H9 (cell line): Measurements from ENCODE around the gene SH3RF3. TPM values are rescaled to one million over a fixed set of nuclear protein-coding genes. Genes with fewer than 3 reads are reported as not detected.

Source experiments
- DNase-seq: peaks from one replicate; pipeline ENCODE4 v3.0.0-alpha.2; 2017
- H2AFZ ChIP-seq: one replicate; pipeline ENCODE4 v1.6.1; 2013; ENCODE audit warnings: mild to moderate bottlenecking, low read length, control low read depth, moderate library complexity
- H2AK5ac ChIP-seq: 2 replicates; pipeline ENCODE4 v1.6.1; 2013; ENCODE audit warnings: low read length, control low read depth, mixed read lengths; ENCODE audit not compliant: insufficient read length
- H2BK120ac ChIP-seq: one replicate; pipeline ENCODE4 v1.6.1; 2013; ENCODE audit warnings: low read depth, mild to moderate bottlenecking, low read length, control low read depth, inconsistent platforms; ENCODE audit not compliant: poor library complexity, severe bottlenecking
- H2BK12ac ChIP-seq: 2 replicates; pipeline ENCODE4 v1.6.1; 2013; ENCODE audit warnings: low read length, control low read depth, mixed read lengths, low read depth; ENCODE audit not compliant: insufficient read length
- H2BK15ac ChIP-seq: 2 replicates; pipeline ENCODE4 v1.6.1; 2013; ENCODE audit warnings: low read depth, low read length, control low read depth
- H2BK20ac ChIP-seq: one replicate; pipeline ENCODE4 v1.6.1; 2013; ENCODE audit warnings: low read depth, mild to moderate bottlenecking, low read length, control low read depth, inconsistent platforms; ENCODE audit not compliant: poor library complexity, severe bottlenecking
- H2BK5ac ChIP-seq: 2 replicates; pipeline ENCODE4 v1.6.1; 2013; ENCODE audit warnings: low read length, control low read depth, mixed read lengths; ENCODE audit not compliant: insufficient read length
- H3K14ac ChIP-seq: 2 replicates; pipeline ENCODE4 v1.6.1; 2013; ENCODE audit warnings: low read length, control low read depth; ENCODE audit not compliant: insufficient read depth
- H3K18ac ChIP-seq: 2 replicates; pipeline ENCODE4 v1.6.1; 2013; ENCODE audit warnings: low read depth, mild to moderate bottlenecking, mixed read lengths, low read length, control low read depth; ENCODE audit not compliant: insufficient read length
- H3K23ac ChIP-seq: 2 replicates; pipeline ENCODE4 v1.6.1; 2013; ENCODE audit warnings: low read length, control low read depth, mixed read lengths, low read depth; ENCODE audit not compliant: insufficient read length
- H3K23me2 ChIP-seq: 2 replicates; pipeline ENCODE4 v1.6.1; 2013; ENCODE audit warnings: low read depth, mild to moderate bottlenecking, mixed read lengths, low read length, control low read depth; ENCODE audit not compliant: insufficient read length, poor library complexity, severe bottlenecking
- H3K27ac ChIP-seq: 2 replicates; pipeline ENCODE4 v1.5.1; 2013; ENCODE audit warnings: low read length, control low read depth, mixed read lengths, low read depth; ENCODE audit not compliant: insufficient read length
- H3K27me3 ChIP-seq: 2 replicates; pipeline ENCODE4 v1.6.1; 2013; ENCODE audit warnings: low read length, control low read depth, inconsistent platforms; ENCODE audit not compliant: insufficient read depth
- H3K4ac ChIP-seq: 2 replicates; pipeline ENCODE4 v1.6.1; 2013; ENCODE audit warnings: low read depth, mild to moderate bottlenecking, control low read depth, inconsistent platforms, low read length, moderate library complexity
- H3K4me1 ChIP-seq: 2 replicates; pipeline ENCODE4 v1.6.1; 2013; ENCODE audit warnings: low read length, control low read depth, inconsistent platforms; ENCODE audit not compliant: insufficient read depth
- H3K4me2 ChIP-seq: 2 replicates; pipeline ENCODE4 v1.6.1; 2013; ENCODE audit warnings: low read length, control low read depth, mixed read lengths; ENCODE audit not compliant: insufficient read length, insufficient read depth
- H3K56ac ChIP-seq: 2 replicates; pipeline ENCODE4 v1.6.1; 2013; ENCODE audit warnings: low read depth, mild to moderate bottlenecking, mixed read lengths, low read length, control low read depth; ENCODE audit not compliant: insufficient read length
- H3K79me1 ChIP-seq: 2 replicates; pipeline ENCODE4 v1.6.1; 2013; ENCODE audit warnings: low read depth, mild to moderate bottlenecking, moderate library complexity, low read length, control low read depth, inconsistent platforms; ENCODE audit not compliant: insufficient read depth, poor library complexity, severe bottlenecking
- H3K79me2 ChIP-seq: 2 replicates; pipeline ENCODE4 v1.6.1; 2013; ENCODE audit warnings: low read length, control low read depth, inconsistent platforms; ENCODE audit not compliant: insufficient read depth
- H3K9ac ChIP-seq: 2 replicates; pipeline ENCODE4 v1.6.1; 2013; ENCODE audit warnings: low read length, control low read depth, mixed read lengths; ENCODE audit not compliant: insufficient read length; ENCODE audit errors: extremely low read depth
- H3K9me3 ChIP-seq: one replicate; pipeline ENCODE4 v1.6.1; 2013; ENCODE audit warnings: low read depth, low read length, inconsistent platforms; ENCODE audit not compliant: control insufficient read depth
- H3T11ph ChIP-seq: one replicate; pipeline ENCODE4 v1.6.1; 2013; ENCODE audit warnings: mild to moderate bottlenecking, low read length, control low read depth, inconsistent platforms
- H4K20me1 ChIP-seq: one replicate; pipeline ENCODE4 v1.6.1; 2013; ENCODE audit not compliant: control insufficient read depth, insufficient read length, insufficient read depth
- H4K5ac ChIP-seq: 2 replicates; pipeline ENCODE4 v1.6.1; 2013; ENCODE audit warnings: low read depth, mild to moderate bottlenecking, mixed read lengths, low read length, control low read depth; ENCODE audit not compliant: insufficient read length
- H4K8ac ChIP-seq: replicated peaks from 2 replicates; pipeline ENCODE4 v1.6.1; 2013; ENCODE audit warnings: low read length, control low read depth, mixed read lengths, low read depth; ENCODE audit not compliant: insufficient read length
- H4K91ac ChIP-seq: 2 replicates; pipeline ENCODE4 v1.6.1; 2013; ENCODE audit warnings: low read depth, mild to moderate bottlenecking, moderate library complexity, mixed read lengths, low read length, control low read depth; ENCODE audit not compliant: insufficient read length
- H3K27ac Mint-ChIP-seq, 3 experiments: 2 replicates in 2 of 3; 3 replicates in 1 of 3; pipeline ENCODE4 v1.8.0; 2020 to 2021; ENCODE audit warnings: mixed read lengths in 3 of 3, mild to moderate bottlenecking in 1 of 3, moderate library complexity in 1 of 3
- H3K27me3 Mint-ChIP-seq: 2 replicates; pipeline ENCODE4 v1.8.0; 2021; ENCODE audit warnings: low read depth, mild to moderate bottlenecking, moderate library complexity, mixed read lengths
- H3K36me3 Mint-ChIP-seq, 3 experiments: 2 replicates in 2 of 3; 3 replicates in 1 of 3; pipeline ENCODE4 v1.8.0; 2020 to 2021; ENCODE audit warnings: low read depth in 3 of 3, mixed read lengths in 3 of 3; ENCODE audit not compliant: insufficient read depth in 1 of 3
- H3K4me1 Mint-ChIP-seq, 2 experiments: 2 replicates each; pipeline ENCODE4 v1.8.0; 2020; ENCODE audit warnings: mixed read lengths in 2 of 2
- H3K4me3 Mint-ChIP-seq, 2 experiments: 2 replicates in 1 of 2; 3 replicates in 1 of 2; pipeline ENCODE4 v1.8.0; 2020 to 2021; ENCODE audit warnings: mild to moderate bottlenecking in 2 of 2, mixed read lengths in 2 of 2, moderate library complexity in 1 of 2
- H3K9me3 Mint-ChIP-seq, 2 experiments: 2 replicates in 1 of 2; 3 replicates in 1 of 2; pipeline ENCODE4 v1.8.0; 2020; ENCODE audit warnings: mild to moderate bottlenecking in 2 of 2, mixed read lengths in 2 of 2, moderate library complexity in 1 of 2
- WGBS: extraction: QIAGEN DNeasy Blood & Tissue Kit; methylation state at CpG from one replicate; pipeline ENCODE4 v1.1.7; 2013; ENCODE audit warnings: missing lambda C conversion rate, low lambda C conversion rate, mixed read lengths; ENCODE audit not compliant: insufficient read length; ENCODE audit errors: extremely low coverage; 5-methylcytosine and 5-hydroxymethylcytosine counted together
- total RNA-seq: library from RNA; stranded (reverse); gene quantifications from 2 replicates; pipeline ENCODE4 v1.2.1, GENCODE V29; 2021
- TF ChIP-seq, protein P1 (sequence below): fragments of 200-600 bp; sonication (generic); conservative IDR thresholded peaks from 3 replicates; pipeline ENCODE4 v1.8.0; 2021; ENCODE audit warnings: antibody characterized with exemption, mild to moderate bottlenecking

Gene SH3RF3
- total RNA-seq, 1 experiment from 2014 or later, result 0.46 TPM

DNA sequence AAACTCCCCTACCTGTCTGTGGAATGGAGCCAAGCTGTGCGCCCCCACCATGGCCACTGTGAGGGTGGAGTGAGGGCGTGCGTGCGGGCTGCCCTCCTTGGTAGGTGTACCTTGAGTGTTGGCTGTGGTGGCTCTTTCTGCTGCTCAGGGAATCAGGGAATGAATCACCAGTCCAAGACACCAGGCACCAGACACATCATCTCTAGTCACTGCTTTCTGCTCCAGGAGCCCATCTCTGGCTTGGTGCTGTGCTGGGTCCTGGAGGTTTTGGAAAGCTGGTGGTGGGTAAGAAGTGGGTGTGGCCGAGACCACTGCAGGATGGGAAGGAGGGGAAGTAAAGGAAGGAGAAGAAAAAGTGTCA, 274.8 kb downstream of the SH3RF3 start:
- Histone ChIP-seq H4K8ac (no peak overlapping the region), H3K18ac (no peak overlapping the region), H2AK5ac (no peak overlapping the region), H3K4ac (no peak overlapping the region), H3K4me1 (no peaks in the 10 kb centered on the region), H3K9ac (no peak overlapping the region), H3K79me2 (no peaks in the 10 kb centered on the region), H4K91ac (no peak overlapping the region), H3K9me3 (no peaks in the 10 kb centered on the region), H3K4me2 (no peak overlapping the region), H3K23ac (no peak overlapping the region), H4K20me1 (no peaks in the 10 kb centered on the region), H4K5ac (no peak overlapping the region), H3K27ac (no peak overlapping the region), H3K56ac (no peak overlapping the region), H2BK12ac (no peak overlapping the region), H3T11ph (no peak overlapping the region), H3K27me3 (no peaks in the 10 kb centered on the region), H2BK5ac (no peak overlapping the region), H2BK15ac (no peak overlapping the region), H3K14ac (no peak overlapping the region; the same call in 1 of the 2 replicates), H2AFZ (no peak overlapping the region), H2BK120ac (no peak overlapping the region), H2BK20ac (no peak overlapping the region), H3K79me1 (no peaks in the 10 kb centered on the region), H3K23me2 (no peaks in the 10 kb centered on the region)
- TF ChIP-seq, protein P1, sequence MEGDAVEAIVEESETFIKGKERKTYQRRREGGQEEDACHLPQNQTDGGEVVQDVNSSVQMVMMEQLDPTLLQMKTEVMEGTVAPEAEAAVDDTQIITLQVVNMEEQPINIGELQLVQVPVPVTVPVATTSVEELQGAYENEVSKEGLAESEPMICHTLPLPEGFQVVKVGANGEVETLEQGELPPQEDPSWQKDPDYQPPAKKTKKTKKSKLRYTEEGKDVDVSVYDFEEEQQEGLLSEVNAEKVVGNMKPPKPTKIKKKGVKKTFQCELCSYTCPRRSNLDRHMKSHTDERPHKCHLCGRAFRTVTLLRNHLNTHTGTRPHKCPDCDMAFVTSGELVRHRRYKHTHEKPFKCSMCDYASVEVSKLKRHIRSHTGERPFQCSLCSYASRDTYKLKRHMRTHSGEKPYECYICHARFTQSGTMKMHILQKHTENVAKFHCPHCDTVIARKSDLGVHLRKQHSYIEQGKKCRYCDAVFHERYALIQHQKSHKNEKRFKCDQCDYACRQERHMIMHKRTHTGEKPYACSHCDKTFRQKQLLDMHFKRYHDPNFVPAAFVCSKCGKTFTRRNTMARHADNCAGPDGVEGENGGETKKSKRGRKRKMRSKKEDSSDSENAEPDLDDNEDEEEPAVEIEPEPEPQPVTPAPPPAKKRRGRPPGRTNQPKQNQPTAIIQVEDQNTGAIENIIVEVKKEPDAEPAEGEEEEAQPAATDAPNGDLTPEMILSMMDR, result no peak
- H3K4me1 Mint-ChIP-seq, result peaks cover 0 to under 1% of the 10 kb centered on the region in 2 experiments; a peak in 1 of 4 replicates
- DNase-seq, result no peak
- H3K27ac Mint-ChIP-seq, result no peak overlapping the region; a peak in 1 of 7 replicates
- no peaks in the 10 kb centered on the region for H3K36me3 Mint-ChIP-seq
- no peak overlapping the region for H3K4me3 Mint-ChIP-seq
- H3K9me3 Mint-ChIP-seq, result no peaks in the 10 kb centered on the region
- WGBS, result no CpG with 5 or more reads among the region's 5 CpGs
- peaks cover 4% of the 10 kb centered on the region; the same call in 1 of the 2 replicates for H3K27me3 Mint-ChIP-seq
